GM10847 (cell line): ENCODE results near the gene PDE8B.

ENCODE experiments used
- POLR2A ChIP-seq: IDR thresholded peaks from 2 replicates; pipeline ENCODE4 v1.6.1; 2011; ENCODE audit not compliant: insufficient read length; ENCODE audit errors: extremely low read depth

The PDE8B gene

GRCh38 chr5:77239126-77239741 lies 28.8 kb downstream of the PDE8B start:
- TF ChIP-seq POLR2A = no peak

- TF ChIP-seq POLR2A = no peak
Observed at GRCh38 chr5:77241444-77241843, 31.0 kb downstream of the PDE8B start.

- TF ChIP-seq POLR2A = no peak
Observed at GRCh38 chr5:77249475-77249874, 39.0 kb downstream of the PDE8B start.

GRCh38 chr5:77250021-77250420 lies 39.5 kb downstream of the PDE8B start:
- TF ChIP-seq POLR2A = no peak

- no peak for TF ChIP-seq POLR2A
Observed at GRCh38 chr5:77251921-77252320, 41.4 kb downstream of the PDE8B start.

- no peak for TF ChIP-seq POLR2A
Observed at GRCh38 chr5:77255617-77256016, 45.1 kb downstream of the PDE8B start.

- TF ChIP-seq POLR2A = no peak
Observed at GRCh38 chr5:77256406-77256805, 45.9 kb downstream of the PDE8B start.

- TF ChIP-seq POLR2A = no peak
Observed at GRCh38 chr5:77258652-77259051, 48.2 kb downstream of the PDE8B start.

GRCh38 chr5:77259476-77259875 lies 49.0 kb downstream of the PDE8B start:
- TF ChIP-seq POLR2A = no peak

- no peak for TF ChIP-seq POLR2A
Observed at GRCh38 chr5:77262697-77263096, 52.2 kb downstream of the PDE8B start.

GRCh38 chr5:77266291-77266690 lies 55.8 kb downstream of the PDE8B start:
- no peak for TF ChIP-seq POLR2A

GRCh38 chr5:77267496-77267895 lies 57.0 kb downstream of the PDE8B start:
- no peak for TF ChIP-seq POLR2A

GRCh38 chr5:77272206-77272605 lies 61.7 kb downstream of the PDE8B start:
- no peak for TF ChIP-seq POLR2A

GRCh38 chr5:77277759-77278158 lies 67.3 kb downstream of the PDE8B start:
- TF ChIP-seq POLR2A = no peak

- no peak for TF ChIP-seq POLR2A
Observed at GRCh38 chr5:77280036-77280435, 69.6 kb downstream of the PDE8B start.

GRCh38 chr5:77281969-77282336 lies 71.5 kb downstream of the PDE8B start:
- no peak for TF ChIP-seq POLR2A

GRCh38 chr5:77282337-77283027 lies 72.0 kb downstream of the PDE8B start:
- TF ChIP-seq POLR2A = no peak
